HepG2 (cell line): ENCODE measurements around the gene NYAP1. TPM values are rescaled to one million over a fixed set of nuclear protein-coding genes. Genes with fewer than 3 reads are reported as not detected.
A peak's percentile ranks its signal among the peaks of the same experiment; 100 is the strongest.

ENCODE experiments used
- ATF1 ChIP-seq: IDR thresholded peaks from 2 replicates; pipeline ENCODE4 v1.6.1; 2016; ENCODE audit warnings: mild to moderate bottlenecking, control low read depth
- ATF7 ChIP-seq, 2 experiments: fragments of 450-650 bp in 1 of 2; sonication (generic) in 1 of 2; formaldehyde crosslinking in 1 of 2; IDR thresholded peaks; 2 replicates each; pipeline versions ENCODE4 v1.4.0 to v1.6.1; 2016 to 2020; ENCODE audit warnings: antibody characterized with exemption in 1 of 2, mild to moderate bottlenecking in 1 of 2, missing genetic modification reagents in 1 of 2
- CEBPZ ChIP-seq: IDR thresholded peaks from 2 replicates; pipeline ENCODE4 v1.6.1; 2012; ENCODE audit warnings: low read length, improper control_type of control experiment
- CHD2 ChIP-seq: IDR thresholded peaks from 2 replicates; pipeline ENCODE4 v1.6.1; 2011; ENCODE audit warnings: low read depth, low read length, improper control_type of control experiment
- FUBP1 ChIP-seq: sonication (generic); formaldehyde crosslinking; IDR thresholded peaks from 2 replicates; pipeline ENCODE4 v1.5.1; 2020; ENCODE audit warnings: missing genetic modification reagents, mild to moderate bottlenecking, borderline replicate concordance
- MAX ChIP-seq: IDR thresholded peaks from 2 replicates; pipeline ENCODE4 v1.6.1; 2012; ENCODE audit warnings: inconsistent platforms
- SPEN ChIP-seq: sonication (generic); formaldehyde crosslinking; IDR thresholded peaks from 2 replicates; pipeline ENCODE4 v1.5.1; 2020; ENCODE audit warnings: low read depth, mild to moderate bottlenecking, missing genetic modification reagents
- THRA ChIP-seq: sonication (generic); formaldehyde crosslinking; IDR thresholded peaks from 2 replicates; pipeline ENCODE4 v1.4.0; 2020; ENCODE audit warnings: missing genetic modification reagents, borderline replicate concordance
- TP53 ChIP-seq: sonication (generic); formaldehyde crosslinking; conservative IDR thresholded peaks from 2 replicates; pipeline ENCODE4 v1.4.0; 2020; ENCODE audit warnings: missing genetic modification reagents
- ZC3H4 ChIP-seq: sonication (generic); formaldehyde crosslinking; IDR thresholded peaks from 2 replicates; pipeline ENCODE4 v1.4.0; 2020; ENCODE audit warnings: missing genetic modification reagents, borderline replicate concordance
- ZNF280B ChIP-seq: sonication (generic); formaldehyde crosslinking; IDR thresholded peaks from 2 replicates; pipeline ENCODE4 v1.5.0; 2020; ENCODE audit warnings: missing genetic modification reagents, mild to moderate bottlenecking, borderline replicate concordance
- ZNF280D ChIP-seq: sonication (generic); formaldehyde crosslinking; IDR thresholded peaks from 2 replicates; pipeline ENCODE4 v1.5.1; 2020; ENCODE audit warnings: mild to moderate bottlenecking, missing genetic modification reagents
- ZNF550 ChIP-seq: sonication (generic); formaldehyde crosslinking; IDR thresholded peaks from 2 replicates; pipeline ENCODE4 v1.4.0; 2020; ENCODE audit warnings: mild to moderate bottlenecking, missing genetic modification reagents, borderline replicate concordance
- ZNF607 ChIP-seq: sonication (generic); formaldehyde crosslinking; IDR thresholded peaks from 2 replicates; pipeline ENCODE4 v1.5.1; 2020; ENCODE audit warnings: missing genetic modification reagents, mild to moderate bottlenecking, borderline replicate concordance
- ZNF761 ChIP-seq: sonication (generic); formaldehyde crosslinking; conservative IDR thresholded peaks from 2 replicates; pipeline ENCODE4 v1.4.0; 2020; ENCODE audit warnings: mild to moderate bottlenecking, missing genetic modification reagents
- ZNF776 ChIP-seq: sonication (generic); formaldehyde crosslinking; IDR thresholded peaks from 2 replicates; pipeline ENCODE4 v1.4.0; 2020; ENCODE audit warnings: mild to moderate bottlenecking, missing genetic modification reagents
- polyA plus RNA-seq, 8 experiments: library from polyadenylated mRNA; depleted of rRNA in 3 of 8; stranded (reverse) in 7 of 8; unstranded in 1 of 8; fragments of >200 nt; fragmentation: Illumina TruSeq in 4 of 8; extraction: Trizol in 4 of 8; gene quantifications; 2 replicates each; pipeline versions ENCODE4 v1.2.1 to v1.2.3, GENCODE V29; 2011 to 2016; ENCODE audit warnings: low read depth in 4 of 8, missing spikeins in 1 of 8, mixed read lengths in 1 of 8; ENCODE audit not compliant: insufficient read depth in 1 of 8
- total RNA-seq, 5 experiments: library from RNA; depleted of rRNA; stranded (reverse); fragments of >200 nt; fragmentation: Illumina TruSeq; extraction: Trizol; gene quantifications; 2 replicates each; pipeline ENCODE4 v1.2.3, GENCODE V29; 2016; ENCODE audit warnings: low read depth in 1 of 5

NYAP1 gene
- total and polyA plus RNA-seq, 2 of the 13 experiments (the other 11 are each of a cell fraction or from before 2014, with no cell fraction given), result 0.15 to 0.46 TPM

- TF ChIP-seq MAX (no peak), ZNF776 (CRISPR knock-in tag) (no peak), THRA (peak; percentile 18; the same call in 1 of the 2 replicates), ZNF607 (CRISPR knock-in tag) (peak; percentile 48; the same call in 1 of the 2 replicates), ATF1 (CRISPR knock-in tag) (peak; percentile 50; the same call in 1 of the 2 replicates), CHD2 (no peak), ZNF761 (CRISPR knock-in tag) (no peak), FUBP1 (CRISPR knock-in tag) (no peak), ZNF550 (CRISPR knock-in tag) (no peak), ZNF280D (no peak), CEBPZ (no peak), ZNF280B (no peak), ATF7 (IDR thresholded peaks at IDR 0.05) (no peak), ATF7 (CRISPR knock-in tag; IDR thresholded peaks at IDR 0.05) (no peak), SPEN (CRISPR knock-in tag) (0 out of 2 replicates have a peak, but pooled peaks have one; percentile 14), ZC3H4 (CRISPR knock-in tag) (no peak), TP53 (CRISPR knock-in tag) (no peak)
Measured at GRCh38 chr7:100540073-100540723, 56.5 kb downstream of the NYAP1 start (continued).
